K562 (cell line): ENCODE measurements around the gene SST. TPM values are rescaled to one million over a fixed set of nuclear protein-coding genes. Genes with fewer than 3 reads are reported as not detected.

Source experiments
- ATAC-seq: fragments of 200-7000 bp; cut with Tn5 transposase; 3 replicates; pipeline ENCODE4 v1.9.1; 2020; ENCODE audit warnings: moderate library complexity
- BruUV-seq: library from RNA; stranded (reverse); fragments of 400-500 nt; replicated peaks from 2 replicates; lab custom pipeline; 2021; lab: Mats Ljungman, UMichigan
- CTCF ChIA-PET: fragments of 300-600 bp; formaldehyde crosslinking; extraction: SDS; loops from one replicate; lab custom pipeline; 2021; ENCODE audit warnings: low intra/inter-chr PET ratio; lab: Yijun Ruan, JAX
- POLR2A ChIA-PET: fragments of 300-600, 350-650 bp; sonication (Branson Sonifier 250); formaldehyde crosslinking; extraction: SDS; loops from one replicate; lab custom pipeline; 2021; ENCODE audit warnings: antibody characterized with exemption, inconsistent platforms; lab: Yijun Ruan, JAX
- DNase-seq, 4 experiments: peaks; one replicate each; pipeline versions ENCODE4 v3.0.0 to v3.0.0-alpha.2; 2011 to 2018; ENCODE audit warnings: low spot score in 3 of 4, mixed read lengths in 3 of 4; ENCODE audit errors: extremely low read depth in 1 of 4
- FAIRE-seq: peaks from 2 replicates; lab custom pipeline; 2011; peaks lifted over from hg19 to GRCh38; lab: Jason Lieb, UNC
- H2AFZ ChIP-seq: 2 replicates; pipeline ENCODE4 v1.6.0; 2011; ENCODE audit warnings: low read depth, low read length, control low read depth, inconsistent platforms
- H3K27ac ChIP-seq: fragments of 200-600 bp; 3 replicates; pipeline ENCODE4 v1.8.0; 2011; ENCODE audit warnings: low read depth, mild to moderate bottlenecking, control low read depth, inconsistent platforms, low read length, moderate library complexity, mixed read lengths; ENCODE audit errors: extremely low read depth
- H3K27me3 ChIP-seq, 2 experiments: fragments of 300-600 bp in 1 of 2; 2 replicates in 1 of 2; 3 replicates in 1 of 2; pipeline versions ENCODE4 v1.6.0 to v1.8.0; 2011; ENCODE audit warnings: inconsistent platforms in 2 of 2, low read length in 2 of 2, mild to moderate bottlenecking in 1 of 2, mixed read lengths in 1 of 2, moderate library complexity in 1 of 2; ENCODE audit not compliant: control insufficient read depth in 2 of 2, insufficient read depth in 2 of 2
- H3K36me3 ChIP-seq: fragments of 300-600 bp; 3 replicates; pipeline ENCODE4 v1.8.0; 2011; ENCODE audit warnings: mild to moderate bottlenecking, low read length, inconsistent platforms; ENCODE audit not compliant: control insufficient read depth, insufficient read depth
- H3K4me1 ChIP-seq, 2 experiments: fragments of 200-600 bp in 1 of 2; replicated peaks in 1 of 2; 2 replicates in 1 of 2; 3 replicates in 1 of 2; pipeline versions ENCODE4 v1.5.1 to v1.8.0; 2011; ENCODE audit warnings: inconsistent platforms in 2 of 2, low read length in 2 of 2, mild to moderate bottlenecking in 1 of 2, mixed read lengths in 1 of 2, moderate library complexity in 1 of 2; ENCODE audit not compliant: control insufficient read depth in 2 of 2, insufficient read depth in 2 of 2
- H3K4me2 ChIP-seq: 2 replicates; pipeline ENCODE4 v1.6.1; 2011; ENCODE audit warnings: low read length, control low read depth, inconsistent platforms, mixed read lengths; ENCODE audit not compliant: insufficient read depth
- H3K4me3 ChIP-seq: fragments of 200-600 bp; sonication (generic), shearing (Covaris generic); 2 replicates; pipeline ENCODE4 v1.5.1; 2016; ENCODE audit warnings: control low read depth, inconsistent platforms
- H3K79me2 ChIP-seq: fragments of 200-600 bp; 3 replicates; pipeline ENCODE4 v1.8.0; 2011; ENCODE audit warnings: low read length, inconsistent platforms; ENCODE audit not compliant: control insufficient read depth, insufficient read depth
- H3K9ac ChIP-seq, 2 experiments: 2 replicates each; pipeline versions ENCODE4 v1.6.0 to v1.6.1; 2011; ENCODE audit warnings: low read depth in 2 of 2, low read length in 2 of 2, control low read depth in 1 of 2, inconsistent platforms in 1 of 2, mild to moderate bottlenecking in 1 of 2, mixed read lengths in 1 of 2; ENCODE audit not compliant: insufficient read depth in 1 of 2
- H3K9me1 ChIP-seq: one replicate; pipeline ENCODE4 v1.6.0; 2011; ENCODE audit warnings: inconsistent platforms, mild to moderate bottlenecking, low read length, moderate library complexity; ENCODE audit not compliant: control insufficient read depth, insufficient read depth
- H3K9me3 ChIP-seq: replicated peaks from 2 replicates; pipeline ENCODE4 v1.5.1; 2011; ENCODE audit warnings: low read depth, low read length, inconsistent platforms; ENCODE audit not compliant: control insufficient read depth, insufficient read depth
- H4K20me1 ChIP-seq: replicated peaks from 2 replicates; pipeline ENCODE4 v1.6.1; 2011; ENCODE audit warnings: low read length, inconsistent platforms, mixed read lengths; ENCODE audit not compliant: control insufficient read depth, insufficient read depth
- ARID4B ChIP-seq: sonication (generic); formaldehyde crosslinking; IDR thresholded peaks from 2 replicates; pipeline ENCODE4 v1.8.0; 2022; ENCODE audit warnings: mild to moderate bottlenecking, missing genetic modification reagents
- EWSR1 ChIP-seq: fragments of 450-650 bp; IDR thresholded peaks from 2 replicates; pipeline ENCODE4 v1.6.1; 2018; ENCODE audit warnings: borderline replicate concordance, mild to moderate bottlenecking, low read depth, moderate library complexity; ENCODE audit not compliant: partially characterized antibody
- KDM4B ChIP-seq, 2 experiments: fragments of 450-650 bp in 1 of 2; sonication (generic) in 1 of 2; IDR thresholded peaks; 2 replicates each; pipeline ENCODE4 v1.6.1; 2016 to 2017; ENCODE audit warnings: borderline replicate concordance in 2 of 2, antibody characterized with exemption in 1 of 2, low read depth in 1 of 2, mild to moderate bottlenecking in 1 of 2
- MXI1 ChIP-seq: IDR thresholded peaks from 2 replicates; pipeline ENCODE4 v1.6.1; 2011; ENCODE audit warnings: low read depth, mild to moderate bottlenecking, improper control_type of control experiment, low read length
- RFX5 ChIP-seq: IDR thresholded peaks from 2 replicates; pipeline ENCODE4 v1.6.1; 2011; ENCODE audit warnings: low read depth, mild to moderate bottlenecking, improper control_type of control experiment, low read length
- WGBS: fragments of 100-300 bp; shearing (Covaris generic); methylation state at CpG from one replicate; pipeline ENCODE4 v1.1.6; 2016; ENCODE audit warnings: low coverage, mixed read lengths; ENCODE audit not compliant: insufficient coverage; ENCODE audit errors: missing lambda C conversion rate; 5-methylcytosine and 5-hydroxymethylcytosine counted together
- in situ Hi-C: fragments of 300-500 bp; cut with MboI; formaldehyde crosslinking; loops from 4 replicates; pipeline ENCODE4 v1.15.0; 2018; ENCODE audit warnings: inconsistent platforms, mixed read lengths
- intact Hi-C: fragments of 100-400 bp; cut with micrococcal nuclease; formaldehyde crosslinking; loops from 2 replicates; pipeline ENCODE4 v1.14.2; 2022
- polyA plus RNA-seq, 8 experiments: library from polyadenylated mRNA; depleted of rRNA in 4 of 8; stranded (reverse) in 5 of 8; unstranded in 3 of 8; fragments of >200 nt; fragmentation: Nextera tagmentation in 2 of 8; fragmentation: Illumina TruSeq in 1 of 8; extraction: Ambion mirVana in 2 of 8; extraction: Trizol in 1 of 8; gene quantifications; 2 replicates each; pipeline versions ENCODE4 v1.2.1 to v1.2.3, GENCODE V29; 2011 to 2014; ENCODE audit warnings: inconsistent platforms in 1 of 8, missing spikeins in 1 of 8
- total RNA-seq, 7 experiments: library from RNA; depleted of rRNA in 6 of 7; stranded (reverse); fragments of >200 nt in 6 of 7; fragmentation: Illumina TruSeq in 2 of 7; extraction: Trizol in 2 of 7; gene quantifications; 2 replicates each; pipeline versions ENCODE4 v1.2.1 to v1.2.3, GENCODE V29; 2011 to 2021; ENCODE audit warnings: low replicate concordance in 1 of 7

SST gene
- total and polyA plus RNA-seq, 9 of the 15 experiments (the other 6 are each of a cell fraction or from before 2014, with no cell fraction given) = not detected

GRCh38 chr3:187624588-187624987 is 45.6 kb downstream of the SST start (continued):
- TF ChIP-seq EWSR1 (no peak), RFX5 (no peak), ARID4B (CRISPR knock-in tag) (no peak)
- TF ChIP-seq, all 486 proteins: peak for 0

GRCh38 chr3:187623285-187623814 is 46.8 kb downstream of the SST start:
- no peak overlapping the region for H3K4me3 ChIP-seq
- ATAC-seq (no peak), DNase-seq (no peak), FAIRE-seq (no peak)
- no peak overlapping the region for H2AFZ ChIP-seq
- H3K9me3 ChIP-seq = no peaks in the 10 kb centered on the region
- BruUV-seq = no TSS peak
- ChIA-PET POLR2A (no interaction called here), CTCF (no interaction called here)
- no peaks in the 10 kb centered on the region for H3K36me3 ChIP-seq
- no peak for TF ChIP-seq KDM4B (IDR thresholded peaks at IDR 0.05; ENCODE audit: borderline replicate concordance in 2 of 2, low read depth in 1 of 2)
- TF ChIP-seq MXI1 = no peak
- no peaks in the 10 kb centered on the region; a peak in 2 of 5 replicates for H3K27me3 ChIP-seq
- in situ Hi-C loops (no loop called here), intact Hi-C loops (no loop called here)
- H4K20me1 ChIP-seq = no peaks in the 10 kb centered on the region
- H3K4me1 ChIP-seq = no peaks in the 10 kb centered on the region
- no peaks in the 10 kb centered on the region for H3K9me1 ChIP-seq
- H3K9ac ChIP-seq = no peak overlapping the region
- no peak overlapping the region for H3K4me2 ChIP-seq
- no peaks in the 10 kb centered on the region for H3K79me2 ChIP-seq
- H3K27ac ChIP-seq = no peak overlapping the region
- 0% methylated on average over 5 of the region's 5 CpGs for WGBS
